Raji (cell line): ENCODE data around the gene CNTNAP5.

Experiments used
- POLR2A ChIP-seq: IDR thresholded peaks from 2 replicates; pipeline ENCODE4 v1.6.1; 2011; ENCODE audit warnings: low read depth, low read length, control low read depth; ENCODE audit not compliant: insufficient read depth

Gene CNTNAP5

DNA sequence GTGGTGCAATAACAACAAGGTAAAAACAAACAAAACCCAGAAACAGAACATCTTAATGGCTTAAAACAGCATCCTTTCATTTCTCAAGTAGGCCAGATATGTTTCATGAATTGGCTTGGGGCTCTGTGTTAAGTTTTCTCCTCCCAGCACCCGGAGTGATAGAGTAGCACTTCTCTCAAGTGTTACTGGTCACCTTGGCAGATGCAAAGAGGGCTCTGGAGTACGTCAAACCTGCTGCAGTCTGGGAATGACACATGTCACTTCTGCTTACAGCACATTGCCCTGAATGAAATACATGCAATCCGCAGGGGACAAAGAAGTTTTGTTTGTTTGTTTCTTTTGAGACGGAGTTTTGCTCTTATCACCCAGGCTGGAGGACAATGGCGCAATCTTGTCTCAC, 639.3 kb downstream of the CNTNAP5 start:
- TF ChIP-seq POLR2A: no peak

DNA sequence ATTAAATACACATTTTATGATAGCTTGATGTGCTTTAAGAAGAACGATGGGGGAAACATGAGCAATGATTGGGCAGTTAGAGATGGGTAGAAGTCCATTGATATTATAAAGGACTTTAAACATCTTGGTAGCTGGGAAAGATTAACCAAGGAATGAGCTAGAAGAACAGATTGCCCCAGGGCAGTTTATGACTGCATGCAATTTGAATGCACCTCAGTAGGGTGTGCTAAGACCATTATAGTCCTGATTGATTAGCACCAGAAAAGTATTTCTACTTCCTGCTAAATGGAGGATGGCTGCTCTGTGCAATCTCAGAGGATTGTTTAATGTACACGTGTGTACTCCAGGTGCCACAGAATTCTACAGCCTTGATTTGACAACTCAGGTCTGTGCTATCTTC, 641.9 kb downstream of the CNTNAP5 start:
- TF ChIP-seq POLR2A: no peak

DNA sequence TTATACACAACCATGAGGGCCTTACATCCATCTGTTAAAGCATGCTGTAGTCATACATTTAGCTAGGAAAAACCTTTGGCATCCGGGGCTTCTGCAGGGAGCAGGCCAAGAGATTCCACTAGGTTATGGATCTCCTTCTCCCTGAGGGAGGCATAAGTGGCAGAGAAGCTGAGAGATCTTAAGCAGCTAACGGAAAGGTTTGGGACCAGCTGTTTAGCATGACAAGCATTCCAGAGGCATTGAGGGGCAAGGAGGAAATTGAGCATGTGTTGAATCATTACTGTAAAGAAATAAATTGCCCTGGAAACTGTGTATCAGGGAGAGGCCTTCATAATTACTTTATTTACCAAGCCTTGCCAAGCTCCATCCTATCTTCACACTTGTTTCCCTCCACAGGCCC, 643.1 kb downstream of the CNTNAP5 start:
- TF ChIP-seq POLR2A: no peak

DNA sequence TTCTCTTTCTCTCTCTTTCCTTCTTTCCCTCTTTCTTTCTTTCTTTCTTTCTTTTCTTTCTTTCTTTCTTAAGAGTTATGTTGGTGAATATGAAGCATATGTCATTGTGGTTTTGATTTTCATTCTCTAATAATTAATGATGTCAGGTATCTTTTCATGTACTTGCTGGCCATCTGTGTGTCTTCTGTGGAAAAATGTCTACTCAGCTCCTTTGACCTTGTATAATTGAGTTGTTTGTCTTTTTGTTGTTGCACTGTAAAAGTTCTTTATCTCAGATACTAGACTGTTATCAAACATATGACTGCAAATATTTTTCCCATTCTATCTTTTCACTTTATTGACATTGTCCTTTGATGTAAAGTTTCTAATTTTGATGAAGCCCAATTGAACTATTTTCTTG, 645.1 kb downstream of the CNTNAP5 start:
- TF ChIP-seq POLR2A: no peak

DNA sequence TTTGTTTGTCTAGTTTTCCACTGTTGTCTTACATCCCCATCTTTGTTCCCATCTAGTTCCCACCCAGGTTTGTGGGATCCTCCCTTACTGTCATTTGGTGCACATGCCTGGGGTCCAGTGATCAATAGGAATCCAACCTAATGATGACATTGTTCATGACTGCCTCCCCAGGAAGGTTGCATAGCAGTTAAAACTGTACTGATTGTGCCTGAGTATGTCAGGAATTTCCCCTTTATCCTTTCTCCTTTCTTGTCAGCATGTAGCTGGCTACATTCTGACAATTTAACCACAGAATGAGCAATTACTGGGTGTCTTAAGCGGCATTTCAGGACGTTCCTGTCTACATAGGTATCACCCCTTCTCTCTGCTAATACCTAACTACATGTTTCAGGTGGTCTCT, 653.0 kb downstream of the CNTNAP5 start:
- TF ChIP-seq POLR2A: no peak

DNA sequence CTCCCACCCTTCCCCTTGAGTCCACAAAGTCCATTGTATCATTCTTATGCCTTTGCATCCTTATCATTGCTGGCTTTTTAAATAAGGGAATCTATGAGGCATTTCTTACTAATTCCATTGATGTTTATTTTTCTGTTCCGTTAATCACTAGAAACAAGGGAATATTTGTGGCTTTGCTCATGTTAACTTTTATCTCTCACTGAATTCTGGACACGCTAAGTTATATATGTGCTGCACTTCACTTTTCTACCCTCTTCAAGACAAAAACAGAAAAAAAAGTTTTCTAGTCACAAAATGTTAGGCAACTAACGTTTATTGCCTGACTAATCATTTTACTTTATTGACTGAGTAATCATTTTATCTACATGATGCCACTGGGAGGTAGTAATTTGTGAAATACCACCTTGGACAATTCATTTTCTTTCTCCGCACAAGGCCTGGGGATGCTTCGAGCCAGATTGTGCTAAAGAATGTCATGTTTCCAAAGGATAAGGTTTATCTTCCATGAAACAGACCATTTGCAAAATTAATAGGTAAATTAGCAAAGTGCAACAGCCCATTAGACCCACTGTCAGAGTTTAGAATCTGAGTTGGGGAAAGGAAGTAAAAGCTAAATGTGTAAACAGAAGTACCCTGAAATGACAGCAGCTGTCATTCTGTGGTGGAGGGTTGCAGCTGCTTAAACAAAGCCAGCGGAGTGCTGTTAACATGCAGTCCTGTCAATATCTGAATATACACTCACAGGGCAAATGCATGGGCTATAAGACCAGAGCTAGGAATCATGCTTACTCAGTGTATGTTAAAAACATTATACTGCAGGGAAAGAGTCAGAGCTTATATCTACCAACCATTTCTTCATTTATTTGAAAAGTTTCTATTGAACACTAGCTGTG, 658.7 kb downstream of the CNTNAP5 start:
- TF ChIP-seq POLR2A: no peak

DNA sequence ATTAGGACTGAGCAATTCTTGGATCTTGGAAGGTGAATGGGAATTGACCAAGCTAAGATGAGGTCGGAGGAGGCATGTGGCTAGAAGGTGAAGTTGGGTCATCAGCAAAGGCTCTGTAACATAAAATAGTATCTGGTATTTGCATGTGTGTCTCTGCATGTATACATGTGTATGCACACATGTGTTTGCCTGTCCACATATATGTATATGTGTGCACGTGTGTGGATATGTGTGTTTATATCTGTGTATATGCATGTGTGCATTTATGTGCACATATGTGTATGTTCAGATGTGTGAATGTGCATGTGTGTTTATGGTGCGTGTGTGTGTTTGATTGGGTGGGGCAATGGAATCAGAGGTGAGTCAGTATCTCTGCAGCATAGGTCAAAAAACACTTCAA, 664.3 kb downstream of the CNTNAP5 start:
- TF ChIP-seq POLR2A: no peak

DNA sequence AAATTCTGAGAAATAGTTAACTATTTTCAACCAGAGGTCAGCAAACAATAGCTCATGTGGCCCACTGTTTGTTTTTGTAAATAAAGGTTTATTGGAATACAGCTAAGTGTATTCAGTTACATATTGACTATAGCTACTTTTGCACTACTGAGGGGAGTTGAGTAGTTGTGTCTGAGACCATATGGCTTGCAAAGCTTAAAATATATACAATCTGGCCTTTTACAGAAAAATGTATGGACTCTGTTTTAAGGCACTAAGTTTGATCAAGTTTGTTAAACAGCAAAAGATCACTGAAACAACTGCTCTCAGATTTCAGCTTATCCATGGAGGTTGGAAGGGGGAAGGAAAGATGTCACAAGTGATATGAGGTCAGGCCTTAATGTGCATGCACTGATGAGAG, 667.1 kb downstream of the CNTNAP5 start:
- TF ChIP-seq POLR2A: no peak

DNA sequence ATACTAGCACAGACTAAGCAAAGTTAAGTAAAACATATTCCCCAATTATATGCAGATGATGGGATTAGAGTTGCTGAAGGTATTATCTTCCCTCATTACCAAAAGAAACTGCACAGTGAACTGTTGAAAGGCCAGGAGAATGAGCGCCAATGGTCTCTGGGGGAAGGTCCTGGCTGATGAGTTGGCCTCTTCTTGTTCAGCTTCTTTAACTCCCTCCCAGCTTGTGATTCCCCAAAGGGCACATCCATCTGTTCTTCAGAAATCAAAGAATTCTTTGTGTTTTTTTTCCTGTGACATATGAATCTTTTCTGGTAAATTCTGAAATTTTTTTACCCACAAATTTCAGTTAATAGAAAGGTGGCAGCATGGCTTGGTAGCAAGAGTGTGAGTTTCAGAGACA, 667.6 kb downstream of the CNTNAP5 start:
- no peak for TF ChIP-seq POLR2A

DNA sequence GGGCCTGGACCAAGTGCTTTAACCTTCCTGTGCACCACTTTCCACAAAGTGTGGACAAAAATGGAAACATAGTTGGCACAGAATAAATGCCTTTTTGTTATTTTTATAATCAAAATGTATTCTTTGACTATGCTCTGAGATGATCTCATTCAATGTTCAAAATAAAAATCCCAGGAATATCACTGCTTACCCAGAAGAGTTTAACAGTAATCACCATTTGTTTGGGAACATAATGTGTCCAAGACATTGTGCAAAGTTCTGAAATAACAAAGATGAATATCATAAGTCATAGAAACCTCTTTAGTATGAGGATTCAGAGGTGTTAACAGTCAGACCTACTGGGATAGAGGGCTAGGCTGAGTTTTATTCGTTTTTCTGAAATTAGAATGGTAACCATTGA, 668.1 kb downstream of the CNTNAP5 start:
- no peak for TF ChIP-seq POLR2A

DNA sequence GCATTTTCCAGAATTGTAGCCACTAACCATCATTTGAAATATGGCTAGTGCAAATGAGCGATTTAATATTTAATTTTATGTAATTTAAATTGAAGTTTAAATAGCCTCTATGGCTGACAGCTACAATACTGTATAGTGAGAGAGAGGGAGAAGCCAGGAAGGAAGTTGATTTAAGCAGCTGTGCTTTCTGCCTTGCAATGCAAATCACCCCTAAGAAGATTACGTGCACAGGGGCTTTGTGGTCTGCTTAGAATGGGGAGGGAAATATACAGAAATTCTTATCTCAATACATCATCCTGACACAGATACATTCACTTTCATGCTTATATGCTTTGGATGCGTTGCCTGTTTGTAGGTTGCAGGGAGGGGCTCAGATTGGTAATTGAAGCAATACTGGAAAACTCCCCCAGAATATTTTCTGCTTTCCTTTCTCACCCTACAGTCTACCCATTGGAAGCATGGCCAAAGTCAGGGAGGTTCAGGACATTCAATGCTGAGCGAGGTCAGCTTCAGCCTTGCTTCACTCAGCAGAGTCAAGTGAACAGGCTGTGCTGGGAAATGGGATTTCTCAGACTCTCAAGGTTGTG, 674.0 kb downstream of the CNTNAP5 start:
- TF ChIP-seq POLR2A: no peak

DNA sequence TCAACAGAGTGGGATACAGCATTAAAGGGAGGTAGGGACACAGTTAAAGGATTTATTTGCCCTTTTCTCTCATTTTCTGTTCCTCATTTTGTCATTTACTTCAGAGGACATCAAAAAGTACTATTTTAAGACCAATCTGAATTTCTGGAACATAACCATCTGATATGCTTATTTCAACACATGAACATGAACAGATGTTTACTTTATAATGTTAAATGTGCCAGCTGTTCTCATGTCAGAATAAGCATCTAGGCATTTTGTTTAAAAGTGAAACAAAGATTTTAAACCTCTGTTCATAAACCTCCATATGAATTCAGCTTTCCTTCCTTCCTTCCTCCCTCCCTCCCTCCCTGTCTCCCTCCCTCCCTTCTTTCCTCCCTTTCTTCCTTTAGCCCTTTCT, 677.7 kb downstream of the CNTNAP5 start:
- no peak for TF ChIP-seq POLR2A

DNA sequence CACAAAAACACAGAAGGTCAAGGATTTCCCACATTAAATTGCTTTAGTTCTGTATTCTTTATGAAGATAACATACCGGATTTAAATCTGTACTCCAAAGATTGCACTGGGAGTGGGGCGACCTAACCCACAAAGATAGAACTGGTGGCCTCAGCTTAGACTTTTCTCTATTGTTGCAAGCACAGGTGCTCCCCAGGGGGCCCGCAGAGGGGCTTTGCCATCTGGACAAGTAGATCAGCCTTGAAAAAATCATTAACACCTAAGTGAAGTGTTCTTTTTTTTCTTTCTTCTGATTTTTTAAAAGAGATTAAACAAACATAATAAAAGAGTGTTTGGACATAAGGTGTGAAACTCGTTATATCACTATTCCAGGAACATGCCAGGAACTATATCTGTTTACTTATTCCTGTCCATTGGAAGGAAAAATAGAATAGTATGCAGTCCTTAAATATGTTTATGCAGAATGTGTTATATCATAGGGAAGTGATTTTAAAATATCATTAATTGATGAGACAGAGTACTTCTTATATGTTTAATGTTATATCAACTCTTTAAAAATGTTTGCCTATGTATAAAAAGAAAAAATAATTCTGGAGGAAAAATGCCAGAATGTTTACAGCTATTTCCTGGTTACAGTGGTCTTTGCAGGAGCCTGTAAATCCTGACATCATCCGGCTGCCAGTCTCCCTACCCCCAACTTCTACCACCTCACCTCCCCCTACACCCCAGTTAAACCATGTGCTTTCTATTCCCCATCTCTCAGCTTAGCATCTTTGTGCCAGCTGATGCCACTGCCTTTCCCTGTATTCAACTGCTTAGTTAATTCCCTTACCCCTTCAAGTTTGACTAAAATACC, 679.2 kb downstream of the CNTNAP5 start:
- TF ChIP-seq POLR2A: no peak

DNA sequence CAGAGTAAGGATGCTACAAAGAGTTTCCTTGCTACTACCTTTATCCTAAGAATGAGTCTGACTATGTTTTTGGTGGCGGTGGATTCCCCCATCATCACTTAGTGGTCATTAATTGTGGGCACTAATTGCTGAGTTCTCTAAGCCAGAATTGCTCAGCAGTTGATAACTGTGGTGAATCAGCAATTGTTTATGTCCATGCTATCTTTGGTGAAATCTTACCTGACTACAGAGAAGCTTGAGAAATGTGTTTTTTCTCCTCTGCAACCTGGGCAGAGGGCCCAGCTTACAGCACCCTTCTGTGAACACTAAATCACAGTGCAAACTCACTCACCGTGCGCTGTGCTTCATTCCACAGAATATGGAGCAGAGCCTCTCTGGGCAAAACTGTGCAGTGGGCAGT, 683.6 kb downstream of the CNTNAP5 start:
- TF ChIP-seq POLR2A: no peak

DNA sequence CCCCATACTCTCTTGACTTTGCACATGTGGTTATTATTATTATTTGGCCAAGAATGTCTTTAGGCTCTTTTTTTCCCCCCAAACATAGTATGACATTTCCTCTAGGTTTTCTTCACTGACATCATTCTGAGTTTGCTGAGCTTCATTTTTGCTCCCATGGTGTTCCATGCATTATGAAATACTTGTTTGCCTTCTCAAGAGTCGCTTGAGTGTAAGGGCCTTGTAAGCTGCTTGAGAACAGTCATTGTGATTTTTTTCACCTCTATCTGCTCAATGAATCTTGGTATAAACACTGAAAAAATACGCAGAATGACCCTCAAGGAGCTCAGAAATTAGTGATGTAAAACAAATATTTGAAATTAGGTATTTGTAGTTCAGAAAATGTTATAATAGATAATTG, 688.9 kb downstream of the CNTNAP5 start:
- TF ChIP-seq POLR2A: no peak

DNA sequence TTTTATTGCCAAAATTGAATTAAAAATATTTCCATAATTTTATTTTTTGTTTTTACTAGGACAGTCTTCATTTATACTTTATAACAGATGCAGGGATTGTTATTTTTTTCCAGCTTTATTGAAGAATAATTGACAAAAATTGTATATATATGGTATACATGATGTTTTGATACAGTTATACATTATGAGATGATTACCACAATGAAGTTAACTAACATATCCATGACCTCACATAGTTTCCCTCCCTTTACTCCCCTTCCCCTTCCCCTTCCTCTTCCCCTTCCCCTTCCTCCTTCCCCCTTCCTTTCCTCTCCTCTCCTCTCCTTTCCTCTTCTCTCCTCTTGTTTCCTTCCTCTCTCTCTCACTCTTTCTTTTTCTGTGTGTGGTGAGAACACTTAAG, 700.1 kb downstream of the CNTNAP5 start:
- TF ChIP-seq POLR2A: no peak
